ENCODE results near the gene CCDC183. TPM values are rescaled to one million over a fixed set of nuclear protein-coding genes. Genes with fewer than 3 reads are reported as not detected.
"Not testable (repeated sequence)": the region's sequence is repeated elsewhere in the genome, so short reads cannot be mapped to it uniquely, and the experiment has no call there.

CCDC183 gene
- polyA plus RNA-seq, 1 donor (not counting 4 experiments of a cell fraction or from before 2014, with no cell fraction given): 0.03 TPM

- no peaks in the 10 kb centered on the region for H3K79me2 ChIP-seq (ENCODE audit: control insufficient read depth, insufficient read depth, low read length)
- no peaks in the 10 kb centered on the region for H3K9me1 ChIP-seq (ENCODE audit: control insufficient read depth, extremely low read depth, insufficient read depth, low read length)
- H3K36me3 ChIP-seq (ENCODE audit: control insufficient read depth in 2 of 2, extremely low read depth in 1 of 2, insufficient read depth in 2 of 2, low read length in 2 of 2): no peaks in the 10 kb centered on the region
- dilution Hi-C loops (cut with MboI; ENCODE audit: extremely low pct_ligation_motif_present, low sequenced_read_pairs): no loop called here
- peaks cover 7% of the 10 kb centered on the region for H3K9me3 ChIP-seq (ENCODE audit: control insufficient read depth, low read depth, low read length)
- H3K9ac ChIP-seq (ENCODE audit: control insufficient read depth, extremely low read depth, insufficient read depth, low read length): no peak overlapping the region
- DNase-seq (ENCODE audit: low read depth, low spot score) (no peak), FAIRE-seq (no peak)
- no peak overlapping the region for H3K4me3 ChIP-seq (ENCODE audit: control insufficient read depth in 2 of 3, extremely low read depth in 1 of 3, insufficient read depth in 2 of 3, low read depth in 1 of 3, low read length in 3 of 3)
- no peaks in the 10 kb centered on the region for H3K4me1 ChIP-seq (ENCODE audit: control insufficient read depth, extremely low read depth, insufficient read depth, low read length)
- no peak for TF ChIP-seq CTCF (optimal IDR thresholded peaks at IDR 0.05 in 1 of 3, IDR thresholded peaks at IDR 0.05 in 1 of 3, conservative IDR thresholded peaks at IDR 0.05 in 1 of 3; ENCODE audit: extremely low read depth in 1 of 3, insufficient read depth in 2 of 3, low read length in 3 of 3)
- no peak for TF ChIP-seq EZH2 (IDR thresholded peaks at IDR 0.05; ENCODE audit: low read length)
- H3K27me3 ChIP-seq (ENCODE audit: control insufficient read depth, extremely low read depth, insufficient read depth, low read length): peaks cover 8% of the 10 kb centered on the region
- H4K20me1 ChIP-seq (ENCODE audit: control insufficient read depth, extremely low read depth, insufficient read depth, low read length): no peaks in the 10 kb centered on the region
- H3K27ac ChIP-seq (ENCODE audit: control insufficient read depth, insufficient read depth, low read length): no peak overlapping the region
- no peak overlapping the region for H3K4me2 ChIP-seq (ENCODE audit: control insufficient read depth, extremely low read depth, insufficient read depth, low read depth, low read length)
- H2AFZ ChIP-seq (ENCODE audit: control insufficient read depth, low read length): no peak overlapping the region
Measured at GRCh38 chr9:136754626-136755301, 41.4 kb upstream of the CCDC183 start.

GRCh38 chr9:136755302-136756133 is 40.6 kb upstream of the CCDC183 start:
- dilution Hi-C loops (cut with MboI; ENCODE audit: extremely low pct_ligation_motif_present, low sequenced_read_pairs); H3K27ac ChIP-seq (ENCODE audit: control insufficient read depth, insufficient read depth, low read length); H3K9me3 ChIP-seq (ENCODE audit: control insufficient read depth, low read depth, low read length); H3K36me3 ChIP-seq (ENCODE audit: control insufficient read depth in 2 of 2, extremely low read depth in 1 of 2, insufficient read depth in 2 of 2, low read length in 2 of 2); H3K4me3 ChIP-seq (ENCODE audit: control insufficient read depth in 2 of 3, extremely low read depth in 1 of 3, insufficient read depth in 2 of 3, low read depth in 1 of 3, low read length in 3 of 3); H3K79me2 ChIP-seq (ENCODE audit: control insufficient read depth, insufficient read depth, low read length); H3K4me2 ChIP-seq (ENCODE audit: control insufficient read depth, extremely low read depth, insufficient read depth, low read depth, low read length); DNase-seq (ENCODE audit: low read depth, low spot score); H4K20me1 ChIP-seq (ENCODE audit: control insufficient read depth, extremely low read depth, insufficient read depth, low read length); H3K4me1 ChIP-seq (ENCODE audit: control insufficient read depth, extremely low read depth, insufficient read depth, low read length); H3K9ac ChIP-seq (ENCODE audit: control insufficient read depth, extremely low read depth, insufficient read depth, low read length); FAIRE-seq; H3K9me1 ChIP-seq (ENCODE audit: control insufficient read depth, extremely low read depth, insufficient read depth, low read length); H2AFZ ChIP-seq (ENCODE audit: control insufficient read depth, low read length): not testable (repeated sequence)
- peaks cover 12% of the 10 kb centered on the region for H3K27me3 ChIP-seq (ENCODE audit: control insufficient read depth, extremely low read depth, insufficient read depth, low read length)
